GM12872 (cell line): ENCODE measurements around the gene GIT1.

ENCODE experiments used
- CTCF ChIP-seq: IDR thresholded peaks from 3 replicates; pipeline ENCODE4 v1.5.1; 2011; ENCODE audit warnings: low read depth, mild to moderate bottlenecking, low read length, moderate library complexity; ENCODE audit not compliant: insufficient read depth

GIT1 gene

GRCh38 chr17:29589524-29590410, at the start of gene GIT1:
Gene GIT1, minus strand, starts transcription at chr17:29589648. Its CDS starts 270 bp downstream, at chr17:29589378.
- TF ChIP-seq CTCF: no peak

DNA sequence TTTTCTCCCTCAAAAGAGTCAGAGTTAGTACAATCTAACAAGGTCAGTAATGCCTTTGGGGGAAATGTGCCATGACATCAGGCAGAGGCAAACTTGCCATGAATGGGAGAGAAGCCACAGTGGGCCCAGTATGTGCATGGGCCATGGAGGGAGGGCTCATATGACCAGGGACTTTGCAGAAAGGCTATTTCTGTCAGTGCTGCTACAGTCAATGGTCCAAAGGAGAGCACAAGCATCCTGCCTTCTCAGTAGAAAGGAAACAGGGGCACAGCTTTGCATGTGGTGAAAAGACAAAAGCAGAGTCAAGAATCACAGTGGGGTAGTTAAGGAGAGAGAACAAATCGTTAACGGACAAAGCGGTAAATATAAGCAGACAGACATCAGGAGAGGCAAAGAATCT, 44.4 kb upstream of the GIT1 start:
- TF ChIP-seq CTCF: no peak

DNA sequence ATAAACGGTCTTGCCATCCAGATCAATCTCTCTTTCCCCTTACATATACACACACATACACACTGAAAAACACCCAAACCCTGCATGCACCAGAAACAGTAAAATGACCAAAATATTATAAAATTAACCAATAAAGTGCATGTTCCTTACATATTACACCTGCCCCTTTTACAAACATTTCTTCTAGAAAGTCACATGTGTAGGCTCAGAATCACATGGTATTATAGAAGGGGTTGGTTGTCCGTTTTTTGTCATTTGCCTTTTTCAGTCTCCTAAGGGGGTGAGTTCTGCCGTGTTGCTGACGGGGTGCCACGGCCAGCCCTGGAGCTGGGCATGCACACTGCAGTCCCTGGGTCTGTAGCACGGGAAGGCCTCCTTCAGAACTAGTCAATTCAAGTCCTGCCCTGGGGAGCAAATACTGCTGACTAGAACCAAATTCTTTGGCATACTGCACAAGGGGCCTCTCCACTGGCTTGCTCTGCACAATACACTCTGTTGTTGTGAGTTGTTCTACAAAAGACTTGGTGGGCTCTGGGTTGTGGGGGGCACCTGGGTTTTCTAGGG, 41.3 kb upstream of the GIT1 start:
- no peak for TF ChIP-seq CTCF

DNA sequence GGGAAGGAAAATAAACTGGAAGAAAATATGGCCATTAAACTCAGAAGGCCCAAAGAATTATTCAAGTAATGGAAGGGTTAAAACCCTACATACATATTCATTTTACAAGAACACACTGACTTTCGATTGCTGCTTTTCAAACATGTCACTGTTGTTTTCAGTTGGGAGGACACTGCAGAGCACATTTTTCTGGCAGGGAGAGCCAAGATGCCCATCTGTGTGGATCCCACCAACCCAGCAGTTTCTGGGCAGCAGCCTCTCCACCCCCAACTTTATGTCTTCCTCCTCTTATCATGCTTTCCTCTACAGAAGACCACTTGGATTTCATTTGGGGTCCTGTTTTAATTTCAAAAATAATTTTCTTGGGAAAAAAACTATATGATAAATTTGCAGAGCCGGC, 40.4 kb upstream of the GIT1 start:
- no peak for TF ChIP-seq CTCF

GRCh38 chr17:29628644-29629043, 39.2 kb upstream of the GIT1 start:
- TF ChIP-seq CTCF: no peak

DNA sequence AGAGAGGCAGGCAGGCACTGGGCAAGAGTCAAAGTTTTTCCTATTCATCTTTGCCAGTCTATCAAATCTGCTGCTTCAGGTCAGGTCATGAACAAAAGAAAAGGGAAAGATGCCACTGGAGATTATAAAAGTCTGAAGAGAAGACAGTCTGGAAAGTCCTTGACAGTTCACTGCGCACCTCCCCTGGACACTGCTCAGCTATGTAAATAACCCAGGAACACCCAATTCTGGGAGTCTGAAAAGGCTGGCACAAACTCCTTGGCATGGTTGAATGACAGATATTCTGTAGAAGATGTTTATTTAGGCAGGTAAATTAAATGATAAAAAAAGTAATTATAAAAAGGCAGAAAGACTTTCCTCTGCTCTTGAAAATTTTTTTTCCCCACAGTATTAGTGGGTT, 38.5 kb upstream of the GIT1 start:
- TF ChIP-seq CTCF: no peak

DNA sequence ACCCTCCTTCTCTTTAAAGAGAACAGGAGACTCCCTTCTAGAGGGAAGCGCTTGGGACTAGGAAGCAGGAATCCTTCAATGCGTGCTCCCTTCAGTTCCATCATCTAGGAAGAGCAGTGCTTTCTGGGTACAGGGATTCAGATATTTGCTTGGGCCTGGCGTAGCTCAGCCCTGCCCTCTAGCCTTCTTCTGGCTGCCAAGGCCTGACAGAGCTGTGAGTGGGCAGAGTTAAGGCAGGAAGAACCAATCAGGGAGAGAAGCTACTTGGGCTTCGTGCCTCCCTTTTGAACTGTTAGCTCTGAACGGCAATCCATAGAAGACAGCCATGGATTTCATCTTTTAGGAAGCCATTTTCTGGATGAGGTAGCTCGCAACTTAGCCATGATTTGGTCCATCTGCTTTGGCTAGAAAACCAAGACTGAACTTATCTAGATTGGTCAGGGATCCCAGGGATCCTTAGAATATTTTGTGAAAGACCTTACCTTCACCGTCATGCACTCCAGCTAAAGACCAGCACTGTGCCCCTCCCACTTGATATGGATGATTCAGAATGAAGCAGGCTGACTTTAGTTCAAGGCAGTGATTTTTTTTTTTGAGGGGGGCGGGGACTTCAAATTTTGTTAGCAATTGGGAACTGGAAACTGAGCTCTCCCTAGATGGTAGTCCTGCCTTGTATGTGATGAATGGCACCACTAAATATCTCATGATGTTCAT, 35.7 kb upstream of the GIT1 start:
- no peak for TF ChIP-seq CTCF
